Measurements from ENCODE around the gene SIAH3.

The SIAH3 gene

DNA sequence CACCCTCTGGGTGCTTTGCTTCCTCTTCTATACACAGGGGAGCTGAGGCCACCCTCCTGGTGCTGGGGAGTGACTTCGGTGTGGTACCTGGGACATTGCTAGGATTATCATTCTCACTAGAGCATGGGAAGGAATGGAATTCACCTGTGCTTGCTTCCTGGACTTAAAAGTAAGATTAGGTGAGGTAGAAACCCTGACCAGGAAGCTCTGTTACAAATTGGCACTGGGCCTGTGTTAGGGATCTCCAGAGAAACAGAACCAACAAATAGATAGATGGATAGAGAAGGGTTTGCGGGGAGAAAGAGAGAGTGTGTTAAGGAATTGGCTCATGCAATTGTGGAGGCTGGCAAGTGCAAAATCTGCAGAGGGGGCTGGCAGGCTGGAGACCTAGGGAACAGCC, 13.9 kb upstream of the SIAH3 start:
- H3K4me2 ChIP-seq (ENCODE audit: insufficient read depth, low read length), result no peak overlapping the region
- no peak overlapping the region for H3K27ac ChIP-seq (ENCODE audit: low read length)
- H3K9ac ChIP-seq (ENCODE audit: low read depth, low read length), result no peak overlapping the region
- H3K36me3 ChIP-seq (ENCODE audit: insufficient read depth, low read length), result no peaks in the 10 kb centered on the region
- peaks cover 24% of the 10 kb centered on the region for H3K27me3 ChIP-seq (ENCODE audit: insufficient read depth, low read length, poor library complexity)
- H3K4me3 ChIP-seq (ENCODE audit: low read depth in 1 of 2, low read length in 2 of 2), result no peak overlapping the region
- H3K4me1 ChIP-seq (ENCODE audit: insufficient read depth, low read length), result no peaks in the 10 kb centered on the region
- H4K20me1 ChIP-seq (ENCODE audit: insufficient read depth, low read length), result no peaks in the 10 kb centered on the region
- H3K79me2 ChIP-seq (ENCODE audit: insufficient read depth, low read length), result no peaks in the 10 kb centered on the region
- no peak overlapping the region for H2AFZ ChIP-seq (ENCODE audit: low read depth, low read length)
- no peak for ATAC-seq (ENCODE audit: insufficient read depth, low read depth)
- H3K9me3 ChIP-seq (ENCODE audit: insufficient read depth, low read length, severe bottlenecking), result no peaks in the 10 kb centered on the region
- TF ChIP-seq, protein P1, sequence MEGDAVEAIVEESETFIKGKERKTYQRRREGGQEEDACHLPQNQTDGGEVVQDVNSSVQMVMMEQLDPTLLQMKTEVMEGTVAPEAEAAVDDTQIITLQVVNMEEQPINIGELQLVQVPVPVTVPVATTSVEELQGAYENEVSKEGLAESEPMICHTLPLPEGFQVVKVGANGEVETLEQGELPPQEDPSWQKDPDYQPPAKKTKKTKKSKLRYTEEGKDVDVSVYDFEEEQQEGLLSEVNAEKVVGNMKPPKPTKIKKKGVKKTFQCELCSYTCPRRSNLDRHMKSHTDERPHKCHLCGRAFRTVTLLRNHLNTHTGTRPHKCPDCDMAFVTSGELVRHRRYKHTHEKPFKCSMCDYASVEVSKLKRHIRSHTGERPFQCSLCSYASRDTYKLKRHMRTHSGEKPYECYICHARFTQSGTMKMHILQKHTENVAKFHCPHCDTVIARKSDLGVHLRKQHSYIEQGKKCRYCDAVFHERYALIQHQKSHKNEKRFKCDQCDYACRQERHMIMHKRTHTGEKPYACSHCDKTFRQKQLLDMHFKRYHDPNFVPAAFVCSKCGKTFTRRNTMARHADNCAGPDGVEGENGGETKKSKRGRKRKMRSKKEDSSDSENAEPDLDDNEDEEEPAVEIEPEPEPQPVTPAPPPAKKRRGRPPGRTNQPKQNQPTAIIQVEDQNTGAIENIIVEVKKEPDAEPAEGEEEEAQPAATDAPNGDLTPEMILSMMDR (IDR thresholded peaks at IDR 0.05; ENCODE audit: borderline replicate concordance, extremely low read depth, low read length, poor library complexity, severe bottlenecking), result no peak
- TF ChIP-seq EZH2 (IDR thresholded peaks at IDR 0.05; ENCODE audit: borderline replicate concordance, low read depth, low read length, severe bottlenecking), result no peak
- no peak for DNase-seq

DNA sequence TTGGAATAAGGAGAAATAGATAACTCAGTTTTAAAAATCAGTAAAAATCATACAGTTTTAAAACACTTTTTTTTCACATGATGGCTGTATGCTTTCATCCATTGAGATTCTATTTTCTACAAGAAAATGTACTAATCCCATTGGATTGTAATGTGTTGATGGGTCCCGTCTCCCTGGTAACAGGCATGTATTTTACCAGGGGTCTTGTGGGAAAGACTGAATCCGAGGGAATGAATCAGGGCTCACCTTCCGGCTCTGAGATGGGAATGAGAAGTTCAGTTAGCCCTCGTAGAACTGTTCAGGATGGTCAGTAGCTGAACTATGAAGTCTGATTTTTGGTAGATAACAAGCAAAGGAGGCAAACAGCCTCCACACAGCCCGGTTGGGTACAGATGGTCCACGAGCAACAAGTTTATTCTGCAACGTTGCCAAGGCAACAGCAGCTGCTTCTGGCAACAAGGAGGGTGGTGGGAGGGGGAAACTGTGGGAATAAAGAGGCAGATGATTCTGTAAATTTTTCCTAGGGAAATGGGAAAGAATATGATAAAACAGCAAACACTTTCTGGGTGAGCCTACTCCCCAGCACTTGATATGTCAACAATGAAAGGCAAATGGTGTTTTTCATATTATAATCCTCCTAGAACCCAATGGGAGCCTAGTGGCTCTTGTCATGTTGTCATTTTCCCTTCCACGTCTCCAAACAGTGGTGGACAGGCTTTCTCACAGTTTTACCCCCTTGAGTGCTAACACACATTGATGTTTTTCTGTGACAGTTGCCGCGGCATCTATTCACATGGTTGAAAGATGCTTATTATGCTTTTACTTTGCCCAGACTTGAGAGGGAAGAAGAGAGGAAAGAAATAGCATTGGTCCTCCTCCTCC, 12.4 kb upstream of the SIAH3 start:
- TF ChIP-seq, protein P1 (IDR thresholded peaks at IDR 0.05; ENCODE audit: borderline replicate concordance, extremely low read depth, low read length, poor library complexity, severe bottlenecking), result no peak
- TF ChIP-seq EZH2 (IDR thresholded peaks at IDR 0.05; ENCODE audit: borderline replicate concordance, low read depth, low read length, severe bottlenecking), result no peak
- ATAC-seq (ENCODE audit: insufficient read depth, low read depth), result no peak
- Histone ChIP-seq H3K4me3 (ENCODE audit: low read depth in 1 of 2, low read length in 2 of 2) (no peak overlapping the region), H3K4me1 (ENCODE audit: insufficient read depth, low read length) (no peaks in the 10 kb centered on the region), H3K36me3 (ENCODE audit: insufficient read depth, low read length) (no peaks in the 10 kb centered on the region), H3K4me2 (ENCODE audit: insufficient read depth, low read length) (no peak overlapping the region), H3K9ac (ENCODE audit: low read depth, low read length) (no peak overlapping the region), H3K27ac (ENCODE audit: low read length) (no peak overlapping the region), H2AFZ (ENCODE audit: low read depth, low read length) (no peak overlapping the region), H3K9me3 (ENCODE audit: insufficient read depth, low read length, severe bottlenecking) (no peaks in the 10 kb centered on the region), H3K27me3 (ENCODE audit: insufficient read depth, low read length, poor library complexity) (peaks cover 23% of the 10 kb centered on the region), H3K79me2 (ENCODE audit: insufficient read depth, low read length) (no peaks in the 10 kb centered on the region), H4K20me1 (ENCODE audit: insufficient read depth, low read length) (no peaks in the 10 kb centered on the region)
- no peak for DNase-seq

DNA sequence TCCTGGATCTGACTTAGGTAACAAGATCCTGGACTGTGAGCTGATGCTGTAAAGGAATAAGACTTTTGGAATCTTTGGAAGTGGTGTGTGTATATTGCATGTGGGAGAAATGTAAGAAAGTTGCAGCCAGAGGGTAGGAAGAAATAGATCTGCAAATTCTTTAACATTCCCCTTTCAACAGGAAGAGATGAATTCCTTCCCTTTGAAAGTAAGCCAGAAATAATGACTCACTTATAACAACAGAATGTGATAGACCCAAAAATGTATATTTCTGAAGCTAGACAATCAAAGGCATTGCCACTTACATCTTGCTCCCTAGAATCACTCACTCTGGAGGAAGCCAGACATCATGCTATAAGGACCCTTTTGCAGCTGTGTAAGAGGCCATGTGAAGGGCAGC, 9.8 kb upstream of the SIAH3 start:
- H3K36me3 ChIP-seq (ENCODE audit: insufficient read depth, low read length), result no peaks in the 10 kb centered on the region
- DNase-seq (no peak), ATAC-seq (ENCODE audit: insufficient read depth, low read depth) (no peak)
- H3K27ac ChIP-seq (ENCODE audit: low read length), result no peak overlapping the region
- H3K9ac ChIP-seq (ENCODE audit: low read depth, low read length), result no peak overlapping the region
- peaks cover 29% of the 10 kb centered on the region for H3K27me3 ChIP-seq (ENCODE audit: insufficient read depth, low read length, poor library complexity)
- H2AFZ ChIP-seq (ENCODE audit: low read depth, low read length), result no peak overlapping the region
- no peak overlapping the region for H3K4me3 ChIP-seq (ENCODE audit: low read depth in 1 of 2, low read length in 2 of 2)
- H3K79me2 ChIP-seq (ENCODE audit: insufficient read depth, low read length), result no peaks in the 10 kb centered on the region
- no peaks in the 10 kb centered on the region for H4K20me1 ChIP-seq (ENCODE audit: insufficient read depth, low read length)
- H3K4me1 ChIP-seq (ENCODE audit: insufficient read depth, low read length), result no peaks in the 10 kb centered on the region
- no peak overlapping the region for H3K4me2 ChIP-seq (ENCODE audit: insufficient read depth, low read length)
- TF ChIP-seq, protein P1 (IDR thresholded peaks at IDR 0.05; ENCODE audit: borderline replicate concordance, extremely low read depth, low read length, poor library complexity, severe bottlenecking), result no peak
- no peak for TF ChIP-seq EZH2 (IDR thresholded peaks at IDR 0.05; ENCODE audit: borderline replicate concordance, low read depth, low read length, severe bottlenecking)
- H3K9me3 ChIP-seq (ENCODE audit: insufficient read depth, low read length, severe bottlenecking), result no peaks in the 10 kb centered on the region

Measured in DND-41 (cell line).